ENCODE measurements around the gene BCL3. TPM values are rescaled to one million over a fixed set of nuclear protein-coding genes. Genes with fewer than 3 reads are reported as not detected.

BCL3 gene
- total RNA-seq, 1 experiment from 2014 or later: 7.8 TPM

- TF ChIP-seq AR (CRISPR knock-in tag; IDR thresholded peaks at IDR 0.05) (no peak), NR3C1 (CRISPR knock-in tag; conservative IDR thresholded peaks at IDR 0.05; ENCODE audit: low read depth) (no peak), STAT6 (CRISPR knock-in tag; conservative IDR thresholded peaks at IDR 0.05; ENCODE audit: low read depth) (no peak)
Measured at GRCh38 chr19:44700547-44700946, 48.0 kb upstream of the BCL3 start (continued).

DNA sequence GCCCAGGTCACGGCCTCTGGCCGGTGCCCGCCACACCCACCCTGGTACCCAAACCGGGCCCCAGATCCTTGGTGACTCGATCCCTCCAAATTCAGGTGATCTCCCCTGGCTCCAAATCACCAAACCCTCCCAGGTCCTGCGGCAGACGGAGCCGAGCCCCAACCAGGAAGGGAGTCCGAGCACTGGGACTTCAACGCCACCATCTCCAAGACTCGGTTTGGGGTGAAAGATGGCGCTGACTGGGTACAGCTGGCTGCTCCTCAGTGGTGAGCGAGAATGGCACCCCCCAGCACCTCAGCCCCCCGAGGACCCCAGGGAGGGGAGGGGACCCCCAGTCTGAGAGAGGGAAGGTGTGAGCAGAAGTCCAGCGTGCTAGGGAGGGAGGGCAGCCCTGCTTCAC lies 47.3 kb upstream of the BCL3 start:
- ATAC-seq (no peak), DNase-seq (ENCODE audit: low spot score) (no peak)
- Mint-ChIP-seq H3K27me3 (ENCODE audit: low read depth) (peaks cover 4% of the 10 kb centered on the region; the same call in 1 of the 2 replicates), H3K4me1 (peaks cover 16% of the 10 kb centered on the region), H3K9me3 (no peaks in the 10 kb centered on the region), H3K36me3 (no peaks in the 10 kb centered on the region), H3K27ac (no peak overlapping the region), H3K4me3 (no peak overlapping the region)
- ChIA-PET CTCF (interaction anchor here (1.0 to 2.5 kb wide), 3 partner anchors 12 to 69 kb away, joined by 8 to 11 read pairs (median 9); no protein-coding TSS in a partner anchor), POLR2A (no interaction called here)
- TF ChIP-seq AR (CRISPR knock-in tag; IDR thresholded peaks at IDR 0.05) (no peak), ZNF281 (CRISPR knock-in tag; IDR thresholded peaks at IDR 0.05) (no peak), ZNF423 (CRISPR knock-in tag; IDR thresholded peaks at IDR 0.05) (no peak)
- TF ChIP-seq, protein P1, sequence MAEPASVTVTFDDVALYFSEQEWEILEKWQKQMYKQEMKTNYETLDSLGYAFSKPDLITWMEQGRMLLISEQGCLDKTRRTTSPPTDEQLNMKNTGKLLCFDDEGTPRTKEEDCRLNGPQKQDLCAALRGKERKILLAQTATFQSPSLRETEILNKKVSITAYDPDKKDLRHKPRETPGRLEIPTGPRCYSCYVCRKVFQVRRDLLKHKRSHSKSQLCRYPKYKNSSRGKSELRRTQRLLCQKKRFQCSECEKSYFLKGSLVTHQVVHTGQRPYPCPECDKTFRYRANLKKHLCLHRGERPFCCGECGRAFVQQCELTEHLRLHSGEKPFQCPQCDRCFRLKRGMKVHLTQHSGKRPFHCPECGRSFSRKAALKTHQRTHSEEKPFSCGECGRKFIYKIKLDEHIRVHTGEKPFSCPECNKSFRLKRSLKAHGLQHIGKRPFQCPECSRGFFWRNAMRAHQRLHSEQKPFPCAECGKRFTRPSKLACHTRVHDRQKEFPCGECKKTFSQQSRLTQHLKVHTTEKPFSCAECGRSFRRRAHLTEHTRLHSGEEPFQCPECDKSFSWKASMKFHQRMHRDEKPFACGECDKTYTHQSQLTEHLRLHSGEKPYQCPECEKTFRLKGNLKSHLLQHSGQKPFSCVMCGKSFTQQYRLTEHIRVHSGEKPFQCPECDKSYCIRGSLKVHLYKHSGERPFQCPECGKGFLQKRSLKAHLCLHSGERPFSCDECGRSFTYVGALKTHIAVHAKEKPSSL (CRISPR knock-in tag; conservative IDR thresholded peaks at IDR 0.05): no peak

- H3K9me3 Mint-ChIP-seq: no peaks in the 10 kb centered on the region
- ChIA-PET CTCF (interaction anchor here (1.3 to 2.5 kb wide), 5 partner anchors 13 to 144 kb away, joined by 3 to 11 read pairs (median 9); partner anchors contain the start of gene NECTIN2), POLR2A (interaction anchor here (0.6 kb wide), 1 partner anchor 47 kb away, joined by 6 read pairs; no protein-coding TSS in a partner anchor)
- no peak for ATAC-seq
- DNase-seq (ENCODE audit: low spot score): no peak
- no peak overlapping the region for H3K27ac Mint-ChIP-seq
- no peaks in the 10 kb centered on the region for H3K36me3 Mint-ChIP-seq
- peaks cover 3% of the 10 kb centered on the region; the same call in 1 of the 2 replicates for H3K27me3 Mint-ChIP-seq (ENCODE audit: low read depth)
- H3K4me1 Mint-ChIP-seq: peaks cover 5% of the 10 kb centered on the region
- no peak overlapping the region for H3K4me3 Mint-ChIP-seq
- TF ChIP-seq SOX15 (CRISPR knock-in tag; IDR thresholded peaks at IDR 0.05) (no peak), TEAD1 (CRISPR knock-in tag; IDR thresholded peaks at IDR 0.05) (no peak), ZNF232 (CRISPR knock-in tag; IDR thresholded peaks at IDR 0.05) (no peak), CREM (CRISPR knock-in tag; IDR thresholded peaks at IDR 0.05) (no peak), ZMAT4 (CRISPR knock-in tag; IDR thresholded peaks at IDR 0.05) (no peak), SP1 (CRISPR knock-in tag; conservative IDR thresholded peaks at IDR 0.05) (no peak), FOXP1 (CRISPR knock-in tag; IDR thresholded peaks at IDR 0.05; ENCODE audit: borderline replicate concordance) (no peak), ESRRA (CRISPR knock-in tag; IDR thresholded peaks at IDR 0.05; ENCODE audit: borderline replicate concordance) (no peak)
- TF ChIP-seq, protein P1 (CRISPR knock-in tag; conservative IDR thresholded peaks at IDR 0.05): no peak
Measured at GRCh38 chr19:44702551-44703176, 45.8 kb upstream of the BCL3 start.

Data from WTC11 (cell line).